Fibroblast of the aortic adventitia (primary cell): Measurements from ENCODE around the gene LSG1. TPM values are rescaled to one million over a fixed set of nuclear protein-coding genes. Genes with fewer than 3 reads are reported as not detected.

Experiments used
- DNase-seq: peaks from one replicate; pipeline ENCODE4 v3.0.0-alpha.2; 2010; ENCODE audit warnings: low read depth
- H3K4me3 ChIP-seq: 2 replicates; pipeline ENCODE4 v1.5.1; 2011; ENCODE audit warnings: low read depth, mild to moderate bottlenecking, control low read depth, low read length, moderate library complexity
- CTCF ChIP-seq: IDR thresholded peaks from 2 replicates; pipeline ENCODE4 v1.5.1; 2011; ENCODE audit warnings: mild to moderate bottlenecking, low read length, control low read depth, inconsistent platforms; ENCODE audit not compliant: insufficient read depth
- total RNA-seq: library from RNA; depleted of rRNA; stranded (reverse); fragments of >200 nt; gene quantifications from 2 replicates; pipeline ENCODE4 v1.2.3, GENCODE V29; 2012; ENCODE audit warnings: low replicate concordance

LSG1 gene
- total RNA-seq, 1 donor, result 30.6 TPM

DNA sequence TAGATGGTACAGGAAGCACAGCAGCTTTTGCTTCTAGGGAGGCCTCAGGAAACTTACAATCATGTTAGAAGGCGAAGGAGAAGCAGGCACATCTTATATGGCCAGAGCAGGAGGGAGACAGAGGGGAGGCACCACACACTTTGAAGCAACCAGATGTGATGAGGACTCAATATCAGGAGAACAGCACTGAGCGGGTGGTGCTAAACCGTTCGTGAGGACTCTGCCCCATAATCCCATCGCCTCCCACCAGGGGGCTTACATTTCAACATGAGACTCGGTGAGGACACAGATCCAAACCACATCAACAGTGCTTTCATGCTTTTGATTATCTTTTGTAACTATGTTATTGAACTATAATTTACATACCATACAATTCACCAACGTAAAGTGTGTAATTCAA lies 31.2 kb downstream of the LSG1 start:
- peak; percentile 12 for TF ChIP-seq CTCF
- no peak overlapping the region for H3K4me3 ChIP-seq
- DNase-seq, result peak; percentile 17

DNA sequence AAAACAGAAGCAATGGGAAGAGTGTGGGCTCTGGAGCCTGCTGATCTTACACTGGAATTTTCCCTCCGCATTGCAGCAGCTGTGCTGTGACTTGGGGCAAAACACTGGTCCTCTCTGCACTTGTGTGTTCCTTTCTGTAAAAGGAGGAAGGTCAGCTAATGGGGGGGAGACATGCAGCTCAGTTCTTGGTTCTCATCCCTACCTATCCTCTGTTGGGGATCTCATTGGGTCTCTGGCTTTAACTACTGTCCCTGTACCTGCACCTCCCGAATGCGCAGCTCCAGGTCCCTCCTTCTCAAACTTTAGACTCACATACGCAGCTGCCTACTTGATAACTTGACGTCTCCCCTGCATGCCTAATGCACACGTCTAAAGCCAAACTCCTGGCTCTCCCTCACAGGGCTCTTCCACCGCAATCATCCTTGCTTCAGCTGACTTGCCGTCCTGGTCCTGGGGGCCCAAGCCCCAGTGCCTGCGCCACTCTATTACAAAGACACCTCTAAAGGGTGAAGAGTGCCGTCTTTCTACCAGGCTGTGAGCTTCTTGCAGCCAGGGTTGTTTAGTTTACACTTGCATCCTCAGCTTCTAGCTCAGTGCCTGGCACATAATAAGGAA lies 32.9 kb downstream of the LSG1 start:
- H3K4me3 ChIP-seq, result no peak overlapping the region
- DNase-seq, result no peak
- no peak for TF ChIP-seq CTCF

DNA sequence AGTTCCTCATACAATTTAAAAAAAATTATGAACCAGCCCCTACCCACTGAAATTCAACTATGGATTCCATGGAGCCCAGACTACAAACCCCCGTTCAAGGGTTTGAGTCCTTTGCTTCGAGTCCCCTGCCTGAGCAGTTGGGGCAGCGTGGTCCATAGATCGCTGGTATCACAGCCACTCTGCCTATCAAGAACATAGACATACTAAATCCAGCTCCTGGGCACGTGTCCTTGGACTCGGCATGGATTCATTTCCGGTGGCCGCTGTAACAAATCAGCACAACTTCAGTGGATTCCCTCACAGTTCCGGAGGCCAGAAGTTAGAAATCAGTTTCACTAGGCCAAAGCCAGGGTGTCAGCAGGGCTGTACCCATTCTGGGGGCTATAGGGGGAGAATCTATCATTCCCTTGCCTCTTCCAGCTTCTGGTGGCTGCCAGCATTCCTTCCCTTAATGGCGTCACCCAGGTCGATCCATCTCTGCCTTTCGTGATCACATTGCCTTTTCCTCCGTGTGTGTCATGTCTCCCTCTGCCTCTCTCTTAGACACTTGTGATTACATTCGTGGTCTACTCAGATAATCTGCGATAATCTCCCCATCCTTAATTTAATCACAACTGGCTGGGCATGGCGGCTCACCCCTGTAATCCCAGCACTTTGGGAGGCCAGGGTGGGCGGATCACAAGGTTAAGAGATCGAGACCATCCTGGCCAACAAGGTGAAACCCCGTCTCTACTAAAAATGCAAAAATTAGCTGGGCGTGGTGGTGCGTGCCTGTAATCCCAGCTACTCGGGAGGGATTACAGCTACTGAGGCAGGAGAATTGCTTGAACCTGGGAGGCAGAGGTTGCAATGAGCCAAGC lies 34.2 kb downstream of the LSG1 start:
- no peak overlapping the region for H3K4me3 ChIP-seq
- no peak for DNase-seq
- TF ChIP-seq CTCF, result no peak

DNA sequence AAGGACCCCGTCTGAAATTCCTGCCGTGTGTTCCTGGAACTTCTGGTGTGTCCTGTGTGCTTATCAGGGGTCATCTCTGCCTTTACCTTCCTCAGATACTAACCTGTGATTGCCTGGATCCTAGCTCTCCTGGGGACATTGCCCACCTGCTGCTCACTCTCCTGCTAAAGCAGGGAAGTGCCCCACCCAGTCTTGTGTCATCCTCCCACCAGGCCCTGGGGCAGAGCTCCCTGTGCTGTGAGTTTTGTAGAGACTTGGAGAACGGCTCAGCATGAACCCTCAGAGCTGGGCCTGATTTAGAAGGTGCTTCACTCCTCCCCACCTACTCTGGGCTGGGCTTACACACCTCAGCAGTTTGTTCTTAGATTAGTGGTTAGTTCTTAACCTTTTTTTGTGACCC lies 34.9 kb downstream of the LSG1 start:
- DNase-seq, result peak; percentile 11

GRCh38 chr3:194633349-194634004 lies 38.5 kb downstream of the LSG1 start, which contains the start of gene TMEM44:
Gene TMEM44, minus strand, starts transcription at chr3:194633419. Its CDS starts 204 bp downstream, at chr3:194633215.
- peak; percentile 42 for TF ChIP-seq CTCF
- DNase-seq, result peak; percentile 84
- peak within 1 kb of the TSS; percentile 78 for H3K4me3 ChIP-seq

More for the DNA sequence above, 34.9 kb downstream of the LSG1 start:
- no peak overlapping the region for H3K4me3 ChIP-seq
- no peak for TF ChIP-seq CTCF

- peak; percentile 40 for DNase-seq
- peak overlapping the region; percentile 78 for H3K4me3 ChIP-seq
- no peak for TF ChIP-seq CTCF
These were observed 39.1 kb downstream of the LSG1 start for GRCh38 chr3:194632809-194633348.
